ENCODE data around the gene PLXND1.

Gene PLXND1

DNA sequence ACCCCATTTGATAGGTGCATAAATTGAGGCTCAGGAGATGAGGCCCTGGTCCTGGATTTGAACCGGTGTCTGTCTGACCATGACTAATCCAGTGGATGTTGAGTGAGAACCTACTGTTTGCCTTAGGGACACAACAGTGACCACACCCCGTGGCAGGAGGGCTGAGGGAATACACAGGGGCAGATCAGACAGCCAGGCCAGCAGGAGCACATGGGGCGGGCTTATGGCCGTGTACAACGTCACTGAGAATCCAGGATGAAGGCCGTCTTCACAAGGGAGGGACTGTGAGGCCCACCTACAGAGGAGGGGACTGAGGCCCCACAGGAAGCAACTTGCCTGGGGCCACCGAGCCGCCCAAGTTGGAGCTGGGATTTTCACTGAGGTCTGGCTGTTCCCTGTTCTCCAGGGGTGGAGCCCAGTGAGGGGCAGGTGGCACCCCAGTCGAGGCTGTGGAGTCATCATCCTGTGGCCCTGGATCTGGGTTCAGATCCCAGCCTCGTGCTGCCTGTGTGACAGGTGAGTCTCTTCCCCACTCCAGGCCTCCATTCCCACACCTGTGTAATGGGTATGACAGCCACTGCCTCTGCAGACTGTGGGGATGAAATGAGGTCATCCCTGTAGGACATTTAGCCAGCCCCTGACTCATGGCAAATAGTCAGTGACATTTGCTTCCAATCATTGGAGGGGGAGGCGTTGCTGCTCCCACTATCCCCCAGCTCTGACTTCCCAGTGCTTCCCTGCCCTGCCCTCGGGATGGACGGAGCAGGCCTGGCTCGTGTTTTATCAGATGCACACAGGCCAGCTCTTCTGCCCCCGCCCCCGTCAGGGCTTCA lies 6.3 kb upstream of the PLXND1 start:
- TF ChIP-seq GATA2 (IDR thresholded peaks at IDR 0.05; ENCODE audit: low read depth, low read length) (no peak), GATA3 (IDR thresholded peaks at IDR 0.05; ENCODE audit: low read depth, low read length) (no peak)

DNA sequence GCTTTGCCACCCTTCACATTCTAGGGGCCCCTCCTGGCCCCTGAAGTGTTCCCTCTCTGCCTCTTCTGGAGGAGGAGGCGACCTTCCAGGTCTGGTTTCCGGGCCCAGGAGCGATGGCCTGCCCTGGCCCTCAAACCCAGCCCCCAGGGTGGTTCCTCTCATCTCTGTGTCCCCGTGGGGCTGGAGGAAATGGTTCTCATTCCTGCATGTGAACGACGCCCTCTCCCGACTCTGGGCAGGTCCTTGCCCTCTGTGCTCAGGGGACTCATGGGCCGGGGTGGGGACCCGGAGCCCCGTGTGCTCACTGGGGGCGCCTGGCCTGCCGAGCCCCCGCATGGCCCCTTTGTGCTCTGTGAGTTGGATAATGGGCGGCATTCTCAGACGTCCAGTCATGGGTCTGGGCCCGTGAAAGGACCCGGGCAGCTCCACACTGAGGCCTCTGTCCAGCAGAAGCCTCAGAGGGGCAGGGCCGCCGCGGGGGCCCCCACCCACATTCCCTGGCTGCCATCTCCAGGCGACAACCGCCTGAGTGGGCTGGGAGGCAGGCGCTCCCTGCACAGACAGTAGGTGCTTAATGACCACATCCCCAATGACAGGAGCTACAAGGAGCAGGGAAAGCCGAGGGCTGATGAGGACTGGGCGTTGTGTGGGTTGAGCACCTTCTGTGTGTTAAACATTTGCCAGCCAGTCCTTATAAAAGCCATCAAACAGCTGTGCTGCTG lies 5.5 kb upstream of the PLXND1 start:
- TF ChIP-seq GATA2 (IDR thresholded peaks at IDR 0.05; ENCODE audit: low read depth, low read length) (no peak), GATA3 (IDR thresholded peaks at IDR 0.05; ENCODE audit: low read depth, low read length) (no peak)

DNA sequence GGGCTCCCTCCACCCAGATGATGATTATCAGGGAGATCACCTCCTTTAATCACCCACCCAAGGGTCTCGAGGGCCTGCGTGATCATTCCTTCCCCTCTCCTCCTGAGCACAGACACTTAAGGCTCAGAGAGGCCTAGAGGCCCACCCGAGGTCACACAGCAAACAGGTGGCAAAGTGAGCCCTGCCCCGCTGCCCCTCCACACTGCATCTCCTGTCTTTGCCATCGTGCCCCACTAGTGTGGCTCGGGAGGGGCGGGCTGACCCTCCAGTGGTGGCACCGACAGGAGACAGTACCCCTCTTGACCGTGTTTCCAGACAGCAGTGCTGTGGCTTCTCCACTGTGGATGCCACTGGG lies 4.9 kb upstream of the PLXND1 start:
- TF ChIP-seq GATA2 (IDR thresholded peaks at IDR 0.05; ENCODE audit: low read depth, low read length) (no peak), GATA3 (IDR thresholded peaks at IDR 0.05; ENCODE audit: low read depth, low read length) (no peak)

DNA sequence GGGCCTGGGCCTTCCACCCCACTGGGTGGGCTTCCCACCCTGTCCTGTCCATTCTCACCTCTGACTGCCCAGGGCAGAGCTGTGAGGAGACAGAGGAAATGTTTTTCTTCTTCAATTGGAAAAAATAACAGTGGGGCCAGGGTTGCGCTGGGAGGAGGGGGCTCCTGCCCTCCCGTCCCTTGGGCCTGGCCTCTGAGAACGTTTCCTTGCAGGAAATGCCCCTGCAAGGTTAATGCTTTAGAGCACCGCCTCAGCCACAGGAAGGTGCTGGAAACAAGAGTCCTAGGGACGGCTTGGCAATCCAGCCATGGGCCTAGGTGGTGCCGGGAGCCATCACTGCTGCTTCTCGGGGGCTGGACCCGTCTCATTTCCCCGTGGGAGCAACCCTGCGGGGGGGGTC lies 3.8 kb upstream of the PLXND1 start:
- TF ChIP-seq GATA3 (IDR thresholded peaks at IDR 0.05; ENCODE audit: low read depth, low read length): no peak
- no peak for TF ChIP-seq GATA2 (IDR thresholded peaks at IDR 0.05; ENCODE audit: low read depth, low read length)

DNA sequence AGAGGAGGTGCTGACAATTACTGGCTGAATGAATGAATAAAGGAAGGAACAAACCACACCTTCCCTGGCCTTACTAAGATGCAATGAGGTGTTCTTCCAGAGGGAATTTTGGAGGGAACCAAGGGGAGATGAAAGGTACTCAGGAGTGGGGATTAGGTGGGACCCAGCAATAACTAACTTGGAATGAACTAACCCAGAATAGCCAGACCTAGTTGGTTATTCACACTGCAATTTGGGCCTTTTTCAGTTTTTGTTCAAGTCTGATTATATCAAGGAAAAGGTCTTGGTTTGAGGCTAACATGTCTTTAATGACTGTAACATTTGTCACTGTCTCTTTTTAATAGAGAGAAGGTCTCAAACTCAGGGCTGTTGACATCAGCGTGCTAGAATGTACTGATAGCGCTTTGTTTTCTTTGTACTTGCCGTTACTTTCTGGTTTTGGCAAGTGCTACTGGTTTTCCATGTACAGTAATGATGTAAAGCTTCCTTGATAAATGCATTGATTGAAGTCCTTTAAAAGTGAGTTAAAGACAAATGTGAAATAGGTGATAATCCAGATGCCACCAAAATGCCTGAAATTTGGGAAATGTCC lies 3.2 kb upstream of the PLXND1 start:
- TF ChIP-seq GATA3 (IDR thresholded peaks at IDR 0.05; ENCODE audit: low read depth, low read length) (no peak), GATA2 (IDR thresholded peaks at IDR 0.05; ENCODE audit: low read depth, low read length) (no peak)

DNA sequence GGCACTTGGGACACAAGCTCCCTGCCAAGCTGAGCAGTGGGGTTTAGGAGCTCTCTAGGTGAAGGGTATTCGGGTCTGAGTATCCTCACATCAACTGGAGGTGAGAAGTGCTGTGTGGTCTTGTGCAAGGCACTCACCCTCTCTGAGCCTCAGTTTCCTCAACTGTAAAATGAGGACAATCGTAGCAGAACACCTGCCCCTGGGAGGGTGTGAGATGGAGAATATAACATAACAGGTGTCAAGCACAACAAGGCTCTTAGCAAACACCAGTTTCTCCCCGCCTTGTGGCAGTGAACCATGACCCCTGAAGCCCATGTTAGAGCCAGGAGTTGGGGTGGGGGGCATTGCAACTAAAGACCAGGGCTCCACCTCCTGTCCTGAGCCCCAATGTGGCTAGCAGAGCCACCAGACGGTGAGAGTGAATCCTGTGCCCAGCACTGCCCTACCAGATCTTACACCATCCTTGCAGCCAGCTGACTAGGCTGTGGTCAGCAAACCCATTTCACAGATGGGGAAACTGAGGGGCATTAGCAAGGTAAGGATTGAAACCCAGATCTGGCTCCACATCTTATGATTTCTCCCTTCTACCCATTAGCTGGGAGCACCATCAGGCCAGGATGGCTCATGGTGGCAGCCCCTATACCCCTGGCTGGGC lies 2.6 kb upstream of the PLXND1 start:
- TF ChIP-seq GATA3 (IDR thresholded peaks at IDR 0.05; ENCODE audit: low read depth, low read length): no peak
- no peak for TF ChIP-seq GATA2 (IDR thresholded peaks at IDR 0.05; ENCODE audit: low read depth, low read length)

DNA sequence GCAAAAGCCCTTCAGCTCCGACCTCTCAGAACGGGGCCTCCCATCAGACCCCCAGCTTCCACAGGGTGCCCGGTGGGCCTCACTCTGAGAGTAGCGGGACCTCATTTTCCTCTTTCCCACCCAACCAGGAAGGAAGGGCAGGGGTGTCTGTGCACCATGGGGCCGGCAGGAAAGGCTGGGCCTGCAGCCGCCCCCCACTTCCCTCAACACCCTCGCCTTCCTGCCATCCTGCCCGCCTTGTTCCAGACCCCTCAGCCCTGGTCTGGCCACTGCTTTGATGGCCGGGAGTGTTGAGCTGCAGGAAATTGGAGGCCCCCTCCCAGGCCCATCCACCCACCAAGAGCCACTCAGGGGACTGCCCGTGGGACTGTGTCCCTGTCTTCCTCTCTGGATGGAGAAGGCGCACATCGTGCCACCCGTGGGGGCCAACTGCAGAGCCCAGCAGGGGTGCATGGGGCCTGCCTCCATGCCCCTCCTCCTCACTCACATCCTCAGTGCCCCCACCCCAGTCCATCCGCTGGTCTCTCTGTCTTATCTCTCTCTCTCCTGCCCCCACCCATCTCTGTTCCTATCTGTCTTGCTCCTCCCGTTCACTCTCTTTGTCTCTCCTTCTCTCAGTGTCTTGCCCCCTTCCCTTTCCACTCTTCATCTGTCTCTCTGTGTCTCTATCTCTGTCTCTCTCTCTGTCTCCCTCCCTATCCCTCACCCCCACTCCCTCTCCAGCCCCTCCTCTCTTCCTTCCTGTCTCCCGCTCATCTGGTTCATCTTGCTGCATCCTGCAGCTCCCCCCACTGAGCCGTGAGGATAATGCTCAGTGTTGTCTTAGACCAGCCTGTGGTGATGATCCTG lies 1.8 kb upstream of the PLXND1 start:
- TF ChIP-seq GATA3 (IDR thresholded peaks at IDR 0.05; ENCODE audit: low read depth, low read length) (no peak), GATA2 (IDR thresholded peaks at IDR 0.05; ENCODE audit: low read depth, low read length) (no peak)

DNA sequence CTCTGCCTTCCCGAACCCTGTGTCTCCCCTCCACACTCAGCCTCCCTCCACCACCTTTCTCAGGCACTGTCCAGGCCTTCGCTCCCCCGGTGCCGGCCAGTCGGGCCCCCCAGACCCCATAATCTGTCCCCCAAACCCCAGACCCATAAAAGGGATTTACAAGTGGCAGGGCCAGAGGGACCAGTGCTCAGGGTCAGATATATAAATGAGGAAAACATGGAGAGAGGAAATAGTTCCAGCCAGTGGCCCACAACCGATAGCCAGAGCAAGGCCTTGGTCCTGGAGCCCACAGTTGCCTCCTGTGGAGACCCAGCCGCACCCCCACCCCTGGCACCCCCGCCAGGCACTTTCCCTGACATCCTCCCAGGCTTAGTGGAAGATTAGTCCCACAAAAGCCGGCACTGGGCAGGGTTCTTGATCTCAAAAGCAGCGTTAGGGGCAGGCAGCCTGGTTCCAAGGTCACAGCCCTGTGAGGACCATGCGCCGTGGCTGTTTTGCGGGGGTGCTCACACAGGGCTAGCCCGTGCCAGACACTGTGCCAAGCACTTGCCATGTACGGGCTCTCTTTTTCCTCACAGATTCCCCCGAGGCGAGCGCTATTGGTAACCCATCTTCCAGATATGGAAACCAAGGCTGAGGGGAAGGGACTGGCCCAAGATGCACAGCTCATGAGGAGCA lies 1.1 kb upstream of the PLXND1 start:
- TF ChIP-seq GATA2 (IDR thresholded peaks at IDR 0.05; ENCODE audit: low read depth, low read length) (no peak), GATA3 (IDR thresholded peaks at IDR 0.05; ENCODE audit: low read depth, low read length) (no peak)

DNA sequence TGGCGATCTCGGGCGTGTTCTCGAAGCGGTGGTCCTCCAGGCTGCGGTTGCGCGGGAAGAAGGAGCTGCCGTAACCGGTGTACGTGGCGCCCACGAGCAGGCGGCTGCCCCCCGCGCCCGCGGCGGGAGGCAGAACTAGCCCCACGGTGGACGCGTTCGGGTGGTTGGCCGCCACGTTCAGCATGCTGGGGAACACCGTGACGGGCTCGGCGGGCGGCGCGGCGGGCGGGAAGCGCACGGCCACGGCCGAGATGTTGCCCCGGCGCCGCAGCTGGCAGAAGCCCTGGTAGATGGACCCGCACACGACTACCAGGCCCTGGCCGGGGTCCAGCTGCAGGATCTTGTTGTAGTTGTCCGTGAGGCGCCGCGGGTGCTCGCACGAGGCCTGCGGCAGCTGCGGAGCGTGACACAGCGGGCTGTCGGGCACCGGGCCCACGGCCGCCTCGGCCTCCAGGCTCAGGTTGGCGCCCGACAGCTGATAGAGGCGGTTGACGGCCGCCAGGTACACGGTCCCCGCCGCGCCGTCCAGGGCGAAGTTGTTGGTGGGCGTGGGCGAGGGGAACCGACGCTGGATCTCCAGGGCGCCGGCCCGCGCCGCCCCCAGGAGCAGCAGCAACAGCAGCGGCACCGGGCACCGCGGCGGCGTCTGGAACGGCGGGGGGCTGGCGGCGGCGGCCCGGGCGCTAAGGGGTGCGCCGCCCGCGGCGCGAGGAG lies 397 bp downstream of the PLXND1 start:
- no peak for TF ChIP-seq GATA2 (IDR thresholded peaks at IDR 0.05; ENCODE audit: low read depth, low read length)

DNA sequence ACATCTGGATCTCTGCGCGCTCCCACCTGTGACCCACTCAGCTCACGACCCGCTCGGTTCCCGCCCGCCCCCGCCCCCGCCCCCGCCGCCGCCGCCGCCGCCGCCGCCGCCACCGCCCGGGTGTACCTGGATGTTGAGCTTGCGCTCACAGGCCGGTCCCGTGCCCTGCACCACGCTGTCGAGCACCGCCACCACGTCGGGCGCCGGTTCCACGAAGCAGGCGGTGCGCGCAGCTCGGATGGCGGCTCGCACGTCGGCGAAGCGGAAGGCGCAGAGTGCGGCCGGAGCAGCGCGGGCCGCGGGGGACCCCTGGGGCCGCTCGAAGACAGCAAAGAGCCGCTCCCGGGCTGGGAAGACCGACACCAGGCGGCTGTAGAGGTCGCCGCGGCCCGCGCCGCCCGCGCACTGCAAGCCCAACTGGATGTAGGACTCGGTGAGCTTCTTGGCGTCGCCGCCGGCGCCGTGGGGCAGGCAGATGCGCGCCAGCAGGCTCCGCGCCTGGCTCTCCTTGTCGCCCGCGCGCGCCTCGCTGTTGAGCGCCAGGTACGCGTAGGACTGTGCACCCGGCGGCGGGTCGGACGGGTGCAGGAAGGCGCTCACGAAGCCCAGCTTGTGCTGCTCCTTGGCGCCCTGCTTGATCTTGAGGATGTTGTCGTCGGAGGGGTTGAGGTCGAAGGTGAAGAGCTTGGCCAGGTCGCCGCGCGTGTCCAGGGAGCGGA lies 1.1 kb downstream of the PLXND1 start:
- TF ChIP-seq GATA2 (IDR thresholded peaks at IDR 0.05; ENCODE audit: low read depth, low read length) (no peak), GATA3 (IDR thresholded peaks at IDR 0.05; ENCODE audit: low read depth, low read length) (no peak)

DNA sequence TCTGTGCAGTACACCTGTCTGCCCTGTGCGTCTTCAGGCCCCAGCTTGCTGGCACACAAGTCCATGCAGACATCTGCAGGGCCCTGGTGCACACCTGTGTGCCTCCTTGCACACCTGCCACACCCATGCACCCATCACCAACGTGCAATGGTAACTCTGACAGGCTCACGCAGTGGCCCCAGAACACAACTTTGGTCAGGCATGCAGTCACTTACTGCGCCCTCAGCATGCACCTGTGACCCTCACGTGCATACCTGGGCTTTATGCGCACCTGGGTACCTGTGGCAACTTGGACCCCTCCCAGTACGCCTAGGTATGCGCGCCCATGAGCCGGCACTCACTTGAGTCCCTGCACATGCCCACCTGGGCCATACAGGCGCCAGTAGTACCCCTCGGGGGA lies 1.7 kb downstream of the PLXND1 start:
- TF ChIP-seq GATA3 (IDR thresholded peaks at IDR 0.05; ENCODE audit: low read depth, low read length) (no peak), GATA2 (IDR thresholded peaks at IDR 0.05; ENCODE audit: low read depth, low read length) (no peak)
